IPS-18a (cell line): ENCODE data around the gene TAB3.

Source experiments
- H3K27ac ChIP-seq: one replicate; pipeline ENCODE4 v1.5.1; 2013; ENCODE audit warnings: low read length
- H3K27me3 ChIP-seq: one replicate; pipeline ENCODE4 v1.6.1; 2013; ENCODE audit warnings: mild to moderate bottlenecking, low read length; ENCODE audit not compliant: control insufficient read depth, insufficient read depth
- H3K36me3 ChIP-seq: one replicate; pipeline ENCODE4 v1.6.1; 2013; ENCODE audit warnings: low read depth, low read length; ENCODE audit not compliant: control insufficient read depth
- H3K4me1 ChIP-seq: one replicate; pipeline ENCODE4 v1.6.1; 2013; ENCODE audit warnings: low read depth, low read length; ENCODE audit not compliant: control insufficient read depth
- H3K4me3 ChIP-seq: one replicate; pipeline ENCODE4 v1.5.1; 2013; ENCODE audit warnings: low read length
- H3K9ac ChIP-seq: one replicate; pipeline ENCODE4 v1.6.1; 2013; ENCODE audit warnings: mild to moderate bottlenecking, low read length, moderate library complexity
- H3K9me3 ChIP-seq: one replicate; pipeline ENCODE4 v1.6.1; 2013; ENCODE audit warnings: low read depth, low read length; ENCODE audit not compliant: control insufficient read depth

Gene TAB3, protein sequence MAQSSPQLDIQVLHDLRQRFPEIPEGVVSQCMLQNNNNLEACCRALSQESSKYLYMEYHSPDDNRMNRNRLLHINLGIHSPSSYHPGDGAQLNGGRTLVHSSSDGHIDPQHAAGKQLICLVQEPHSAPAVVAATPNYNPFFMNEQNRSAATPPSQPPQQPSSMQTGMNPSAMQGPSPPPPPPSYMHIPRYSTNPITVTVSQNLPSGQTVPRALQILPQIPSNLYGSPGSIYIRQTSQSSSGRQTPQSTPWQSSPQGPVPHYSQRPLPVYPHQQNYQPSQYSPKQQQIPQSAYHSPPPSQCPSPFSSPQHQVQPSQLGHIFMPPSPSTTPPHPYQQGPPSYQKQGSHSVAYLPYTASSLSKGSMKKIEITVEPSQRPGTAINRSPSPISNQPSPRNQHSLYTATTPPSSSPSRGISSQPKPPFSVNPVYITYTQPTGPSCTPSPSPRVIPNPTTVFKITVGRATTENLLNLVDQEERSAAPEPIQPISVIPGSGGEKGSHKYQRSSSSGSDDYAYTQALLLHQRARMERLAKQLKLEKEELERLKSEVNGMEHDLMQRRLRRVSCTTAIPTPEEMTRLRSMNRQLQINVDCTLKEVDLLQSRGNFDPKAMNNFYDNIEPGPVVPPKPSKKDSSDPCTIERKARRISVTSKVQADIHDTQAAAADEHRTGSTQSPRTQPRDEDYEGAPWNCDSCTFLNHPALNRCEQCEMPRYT

DNA sequence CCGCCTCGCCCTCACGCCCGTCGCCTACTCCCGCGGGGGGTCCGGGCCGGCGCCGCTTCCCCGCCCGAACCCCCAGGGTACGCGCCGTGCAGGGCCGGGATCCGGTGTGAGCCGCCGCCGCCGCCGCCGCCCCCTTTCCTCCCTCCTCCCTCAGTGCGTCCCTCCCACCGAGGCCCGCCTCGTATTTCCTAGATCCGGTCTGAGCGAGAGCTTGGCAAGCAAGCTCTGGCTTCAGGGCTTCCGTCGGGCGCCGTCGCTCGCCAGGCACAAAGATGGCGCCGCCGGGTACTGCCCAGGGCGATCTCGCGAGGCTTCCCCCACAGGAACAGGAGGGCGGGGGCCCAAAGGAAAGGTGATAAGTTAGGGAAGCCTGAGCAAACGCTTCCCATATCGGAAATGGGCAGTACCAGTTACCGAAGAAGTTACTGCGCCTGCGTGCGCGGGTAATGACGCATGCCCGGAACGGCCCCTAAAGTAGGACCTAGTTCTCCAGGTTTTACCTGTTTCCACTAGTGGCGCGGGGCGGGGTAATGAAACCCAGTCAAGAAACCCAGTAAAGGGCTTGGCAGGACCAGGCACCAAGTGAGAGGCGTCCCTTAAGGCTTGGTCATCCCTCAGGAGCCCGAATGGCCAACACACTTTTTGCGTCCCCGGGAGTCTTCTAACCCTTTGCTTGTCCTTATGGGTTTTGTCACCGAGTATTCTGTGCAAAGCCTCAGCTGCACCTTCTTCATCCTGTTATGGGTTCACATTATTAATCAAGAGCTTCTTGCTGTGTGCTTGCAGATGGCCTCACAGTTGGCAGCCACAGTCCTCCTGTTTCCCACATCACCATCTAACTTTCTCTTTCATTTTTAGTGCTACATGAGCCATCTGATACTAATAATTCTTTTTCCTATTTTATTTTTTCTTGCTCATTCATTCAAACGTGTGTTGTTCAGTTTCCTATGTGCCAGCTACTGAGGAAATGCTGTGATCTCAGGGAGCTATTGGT is at the start of gene TAB3:
Gene TAB3, minus strand, starts transcription at position 108 of the 994 bp plus-strand sequence. CDS start 29,666 bp downstream, outside the sequence.
- H3K27ac ChIP-seq, result no peak within 1 kb of the TSS
- H3K4me1 ChIP-seq, result no peaks in the 10 kb centered on the region
- H3K9ac ChIP-seq, result peak within 1 kb of the TSS; percentile 48
- no peaks in the 10 kb centered on the region for H3K36me3 ChIP-seq
- peaks cover 13% of the 10 kb centered on the region for H3K9me3 ChIP-seq
- H3K27me3 ChIP-seq, result no peaks in the 10 kb centered on the region
- peak within 1 kb of the TSS; percentile 78 for H3K4me3 ChIP-seq

DNA sequence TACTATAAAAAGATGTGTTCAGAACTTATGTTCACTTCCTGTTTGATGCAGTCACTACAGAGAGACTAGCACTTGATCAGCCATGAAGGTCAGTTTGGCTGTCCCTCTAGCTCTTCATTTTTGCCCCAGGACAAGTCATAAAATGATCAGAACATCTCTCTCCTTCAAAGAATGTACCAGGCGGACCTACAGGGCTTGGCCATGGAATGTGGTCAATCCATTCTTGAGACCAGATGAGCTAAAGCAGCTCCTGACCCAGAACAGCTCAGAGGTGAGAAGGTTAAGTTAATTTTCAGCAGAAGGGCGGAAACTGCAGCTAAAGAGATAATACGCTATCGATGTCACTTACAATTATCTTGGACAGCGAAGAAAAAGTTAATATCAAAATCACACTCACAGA is 49.2 kb upstream of the TAB3 start:
- H3K9me3 ChIP-seq, result peaks cover 9% of the 10 kb centered on the region
- no peaks in the 10 kb centered on the region for H3K27me3 ChIP-seq
- H3K4me1 ChIP-seq, result no peaks in the 10 kb centered on the region
- H3K9ac ChIP-seq, result no peak overlapping the region
- no peak overlapping the region for H3K4me3 ChIP-seq
- no peak overlapping the region for H3K27ac ChIP-seq
- no peaks in the 10 kb centered on the region for H3K36me3 ChIP-seq

DNA sequence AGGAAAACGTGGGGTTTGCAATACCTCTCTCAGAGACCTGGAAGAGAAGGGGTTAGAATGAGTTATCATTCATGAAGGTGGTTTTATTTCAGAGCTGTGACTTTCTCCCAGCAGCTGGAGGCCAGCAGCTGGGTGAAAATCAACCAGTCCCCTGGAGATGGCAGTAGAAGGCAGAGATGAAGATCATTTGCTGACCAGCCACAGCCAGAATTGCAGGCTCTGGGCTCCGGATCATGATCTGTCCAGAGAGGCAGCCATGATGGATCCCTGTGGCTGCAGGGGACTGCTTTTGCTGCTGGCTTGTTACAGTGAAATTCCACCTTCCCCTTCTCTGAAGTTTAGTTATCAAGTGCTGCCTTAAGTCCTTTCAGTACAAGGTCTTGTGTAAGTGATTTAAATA is 46.9 kb upstream of the TAB3 start:
- H3K9ac ChIP-seq, result no peak overlapping the region
- no peaks in the 10 kb centered on the region for H3K4me1 ChIP-seq
- no peaks in the 10 kb centered on the region for H3K27me3 ChIP-seq
- H3K36me3 ChIP-seq, result no peaks in the 10 kb centered on the region
- H3K27ac ChIP-seq, result no peak overlapping the region
- peaks cover 3% of the 10 kb centered on the region for H3K9me3 ChIP-seq
- no peak overlapping the region for H3K4me3 ChIP-seq

DNA sequence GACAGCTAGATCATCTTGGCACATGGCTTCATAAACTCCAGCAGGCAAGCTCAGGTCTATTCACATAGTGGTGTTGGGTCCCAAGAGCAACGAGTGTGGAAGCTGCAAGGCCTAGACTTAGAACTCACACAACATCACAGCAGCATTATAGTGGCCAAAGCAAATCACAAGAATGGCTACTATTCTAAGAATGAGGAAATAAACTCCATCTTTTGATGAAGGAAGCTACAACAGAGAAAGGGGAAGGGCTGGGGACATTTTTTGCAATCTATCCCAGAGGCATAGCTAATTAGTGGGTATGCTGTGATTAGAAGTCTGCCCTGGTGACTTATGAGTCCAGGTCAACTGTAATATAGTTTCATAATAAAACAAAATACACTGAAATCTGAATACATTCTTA is 42.9 kb upstream of the TAB3 start:
- Histone ChIP-seq H3K9ac (no peak overlapping the region), H3K27ac (no peak overlapping the region), H3K9me3 (peaks cover 11% of the 10 kb centered on the region), H3K4me3 (no peak overlapping the region), H3K4me1 (no peaks in the 10 kb centered on the region), H3K36me3 (no peaks in the 10 kb centered on the region), H3K27me3 (no peaks in the 10 kb centered on the region)

DNA sequence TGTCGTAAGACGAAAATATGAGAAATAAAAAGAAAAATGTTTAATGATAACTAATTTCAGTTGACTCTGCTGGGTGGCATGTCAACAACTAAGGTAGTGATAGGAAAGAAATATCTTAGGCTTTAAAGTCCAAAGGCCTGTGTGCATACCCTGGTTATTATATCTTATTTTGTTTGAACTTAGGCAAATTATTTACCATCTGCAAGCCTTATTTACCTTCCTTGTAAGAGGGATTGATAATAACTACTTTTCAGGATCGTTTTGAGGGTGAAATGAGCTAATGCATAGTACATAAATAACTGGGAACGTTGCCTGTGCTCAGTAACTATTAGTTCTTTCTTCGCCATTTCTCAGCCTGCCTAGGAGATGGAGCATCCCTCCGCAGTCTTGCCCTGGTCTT is 41.6 kb upstream of the TAB3 start:
- no peaks in the 10 kb centered on the region for H3K36me3 ChIP-seq
- no peak overlapping the region for H3K9ac ChIP-seq
- peaks cover 11% of the 10 kb centered on the region for H3K9me3 ChIP-seq
- no peak overlapping the region for H3K4me3 ChIP-seq
- H3K27ac ChIP-seq, result no peak overlapping the region
- no peaks in the 10 kb centered on the region for H3K4me1 ChIP-seq
- H3K27me3 ChIP-seq, result no peaks in the 10 kb centered on the region

DNA sequence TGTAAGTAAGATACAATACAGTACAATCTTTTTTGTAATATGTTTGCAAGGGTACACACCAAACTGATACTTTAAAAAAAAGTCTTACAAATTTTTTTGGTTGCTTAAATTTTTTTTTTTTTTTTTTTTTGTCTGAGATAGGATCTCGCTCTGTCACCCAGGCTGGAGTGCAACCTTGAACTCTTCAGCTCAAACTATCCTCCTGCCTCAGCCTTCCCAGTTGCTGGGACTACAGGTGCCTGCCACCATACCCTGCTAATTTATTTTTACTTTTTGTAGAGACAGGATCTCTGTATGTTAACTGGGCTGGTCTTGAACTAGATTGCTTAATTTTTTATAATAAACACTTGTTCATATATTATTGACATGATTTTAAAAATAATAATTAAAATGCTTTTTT is 41.1 kb upstream of the TAB3 start:
- Histone ChIP-seq H3K4me3 (no peak overlapping the region), H3K4me1 (no peaks in the 10 kb centered on the region), H3K27me3 (no peaks in the 10 kb centered on the region), H3K9ac (no peak overlapping the region), H3K36me3 (no peaks in the 10 kb centered on the region), H3K9me3 (peaks cover 10% of the 10 kb centered on the region), H3K27ac (no peak overlapping the region)

DNA sequence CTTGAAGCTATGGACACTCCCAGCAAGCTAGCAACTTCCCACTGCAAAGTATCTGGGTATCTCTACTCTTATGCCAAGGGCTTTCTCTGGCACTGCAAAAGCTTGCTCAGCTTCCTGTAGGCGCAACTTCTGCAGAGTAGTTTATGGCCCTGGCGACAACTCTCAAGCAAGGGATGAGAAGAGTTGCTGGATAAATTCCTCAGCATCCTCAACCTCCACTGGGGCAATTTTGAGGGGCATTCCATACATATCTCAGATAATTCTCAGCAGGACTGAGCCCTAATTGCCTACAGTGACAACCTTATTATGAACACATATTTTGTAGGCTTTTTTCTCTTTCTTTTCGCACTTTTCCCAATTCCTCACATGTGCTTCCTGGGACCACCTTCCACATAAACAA is 31.2 kb upstream of the TAB3 start:
- Histone ChIP-seq H3K4me1 (no peaks in the 10 kb centered on the region), H3K4me3 (no peak overlapping the region), H3K9me3 (peaks cover 3% of the 10 kb centered on the region), H3K36me3 (no peaks in the 10 kb centered on the region), H3K27me3 (no peaks in the 10 kb centered on the region), H3K27ac (no peak overlapping the region), H3K9ac (no peak overlapping the region)

DNA sequence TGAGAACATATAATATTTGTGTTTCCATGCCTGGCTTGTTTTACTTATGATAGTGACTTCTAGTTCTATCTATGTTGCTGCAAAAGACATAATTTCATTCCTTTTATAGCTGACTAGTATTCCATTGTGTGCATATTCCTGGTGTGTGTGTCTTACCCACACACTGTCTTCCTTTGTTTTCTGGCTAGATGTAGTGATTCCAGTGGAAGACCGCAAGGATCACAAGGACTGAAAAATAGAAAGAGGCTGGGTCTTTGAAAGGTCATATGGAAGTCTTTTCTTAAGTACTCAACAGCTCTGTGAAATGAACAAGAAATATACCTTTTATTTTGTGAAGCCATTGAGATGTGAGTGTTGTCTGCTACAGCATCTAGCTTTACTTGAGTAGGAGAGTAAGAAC is 29.4 kb upstream of the TAB3 start:
- H3K27me3 ChIP-seq, result no peaks in the 10 kb centered on the region
- H3K27ac ChIP-seq, result no peak overlapping the region
- H3K9ac ChIP-seq, result no peak overlapping the region
- H3K4me1 ChIP-seq, result no peaks in the 10 kb centered on the region
- H3K9me3 ChIP-seq, result peaks cover 6% of the 10 kb centered on the region
- no peaks in the 10 kb centered on the region for H3K36me3 ChIP-seq
- no peak overlapping the region for H3K4me3 ChIP-seq

DNA sequence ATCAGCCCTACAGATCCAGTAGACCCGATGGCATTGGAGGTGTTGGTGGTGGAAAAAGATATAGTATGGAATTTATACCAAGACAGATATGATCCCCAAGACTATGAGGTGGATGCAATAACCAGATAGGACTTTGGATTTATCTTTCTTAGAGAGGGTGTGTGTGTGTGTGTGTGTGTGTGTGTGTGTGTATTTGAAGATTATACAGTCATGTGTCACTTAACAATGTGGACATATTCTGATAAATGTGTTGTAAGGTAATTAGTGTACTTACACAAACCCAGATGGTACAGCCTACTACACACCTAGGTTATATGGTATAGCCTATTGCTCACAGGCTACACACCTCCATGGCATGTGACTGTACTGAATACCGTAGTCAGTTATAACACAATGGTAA is 24.4 kb upstream of the TAB3 start:
- Histone ChIP-seq H3K4me1 (no peaks in the 10 kb centered on the region), H3K4me3 (no peak overlapping the region), H3K9ac (no peak overlapping the region), H3K27ac (no peak overlapping the region), H3K9me3 (peaks cover 8% of the 10 kb centered on the region), H3K27me3 (no peaks in the 10 kb centered on the region), H3K36me3 (no peaks in the 10 kb centered on the region)

DNA sequence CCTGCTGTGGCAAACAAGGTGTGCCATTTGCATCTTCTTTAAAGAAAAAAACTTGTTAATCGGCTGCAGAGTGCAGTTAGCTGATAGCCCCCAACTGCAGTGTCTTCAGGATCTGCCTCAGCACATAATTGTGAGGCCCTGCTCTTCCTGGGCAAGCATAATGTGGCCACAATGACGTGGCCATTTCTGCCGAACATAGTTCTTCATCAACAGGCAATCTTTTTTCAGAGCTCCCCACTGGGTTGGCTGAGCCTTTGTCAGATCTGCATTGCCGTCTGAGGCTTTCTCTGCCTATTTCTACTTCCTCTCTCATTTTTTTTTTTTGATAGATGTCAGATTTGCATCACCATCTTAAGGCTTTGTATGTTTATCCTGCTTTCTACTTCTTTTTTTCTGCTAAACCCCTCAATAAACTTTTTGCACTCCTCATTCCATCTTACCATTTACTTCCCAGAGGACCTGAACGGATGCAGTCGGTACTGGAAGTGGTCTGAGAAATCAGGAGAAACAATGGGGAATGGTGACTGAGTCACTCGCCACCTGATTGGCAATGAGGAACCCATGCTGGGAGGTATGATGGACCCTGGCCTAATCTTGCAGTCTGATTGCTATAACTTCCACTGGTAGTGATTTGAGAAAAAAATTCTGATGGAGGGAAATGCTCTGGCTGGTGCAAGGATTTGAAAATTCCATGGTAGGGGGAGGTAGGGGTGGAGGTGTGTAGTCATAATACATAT is 21.2 kb upstream of the TAB3 start:
- H3K9me3 ChIP-seq, result peaks cover 8% of the 10 kb centered on the region
- H3K36me3 ChIP-seq, result no peaks in the 10 kb centered on the region
- no peak overlapping the region for H3K27ac ChIP-seq
- no peak overlapping the region for H3K9ac ChIP-seq
- H3K4me1 ChIP-seq, result no peaks in the 10 kb centered on the region
- H3K27me3 ChIP-seq, result no peaks in the 10 kb centered on the region
- H3K4me3 ChIP-seq, result no peak overlapping the region

DNA sequence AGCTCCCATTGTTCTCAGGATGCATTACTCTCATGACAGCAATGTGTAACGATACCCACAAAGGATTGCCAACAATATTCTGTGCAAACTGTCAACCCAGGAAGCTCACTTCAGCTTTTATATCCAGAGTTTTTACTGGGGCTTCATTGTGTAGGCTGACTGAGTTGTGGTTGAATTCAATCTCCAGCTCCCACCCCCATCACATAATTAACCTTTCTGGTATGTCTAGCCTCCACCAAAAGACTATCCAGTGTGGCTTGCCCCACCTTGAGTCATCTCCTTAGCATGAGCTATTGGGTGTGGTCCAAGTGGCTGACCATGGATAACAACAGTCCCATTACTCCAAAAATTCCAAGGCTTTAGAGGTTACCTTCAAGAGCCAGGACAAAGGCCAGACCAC is 17.7 kb upstream of the TAB3 start:
- Histone ChIP-seq H3K9me3 (peaks cover 4% of the 10 kb centered on the region), H3K36me3 (no peaks in the 10 kb centered on the region), H3K4me1 (no peaks in the 10 kb centered on the region), H3K27ac (no peak overlapping the region), H3K4me3 (no peak overlapping the region), H3K9ac (no peak overlapping the region), H3K27me3 (no peaks in the 10 kb centered on the region)
